RPMI8226 (cell line): ENCODE measurements around the gene JUN.
A peak's percentile ranks its signal among the peaks of the same experiment; 100 is the strongest.

Source experiments
- DNase-seq: peaks from one replicate; pipeline ENCODE4 v3.0.0-alpha.2; 2015

The JUN gene

DNA sequence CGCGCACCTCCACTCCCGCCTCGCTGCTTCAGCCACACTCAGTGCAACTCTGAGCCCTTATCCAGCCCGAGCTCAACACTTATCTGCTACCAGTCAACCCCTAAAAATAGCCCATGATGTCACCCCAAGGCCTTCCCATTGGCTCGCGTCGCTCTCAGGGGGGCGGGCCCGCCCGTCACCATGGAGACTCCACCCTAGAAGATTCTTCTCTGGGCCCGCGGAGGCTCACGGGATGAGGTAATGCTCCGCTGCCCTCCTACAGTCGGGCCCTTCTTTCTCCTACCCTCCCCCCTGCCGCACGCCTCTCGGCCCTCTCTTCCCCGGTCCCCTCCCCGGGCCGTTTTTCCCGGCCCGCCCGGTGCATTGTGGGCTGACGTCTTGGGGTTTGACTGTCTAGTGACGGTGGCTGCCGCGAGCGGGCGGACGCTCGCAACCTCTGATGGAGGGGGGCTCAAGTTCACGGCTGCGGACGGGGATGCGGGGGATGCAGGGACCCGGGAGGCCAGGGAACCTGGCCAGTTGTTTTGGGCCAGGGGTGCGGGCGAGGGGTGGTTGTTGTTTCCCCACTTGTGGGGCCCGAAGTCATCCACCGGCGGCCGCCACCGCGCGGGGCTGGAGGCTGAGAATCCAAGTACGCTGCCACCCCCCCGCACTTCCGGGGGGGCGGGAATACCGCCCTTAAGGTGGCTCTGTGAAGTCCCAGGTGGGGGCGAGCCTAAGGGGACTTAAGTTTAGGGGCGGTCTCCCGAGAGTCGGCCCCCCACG lies at the start of gene JUN:
Gene JUN, minus strand, starts transcription at position 55 of the 765 bp plus-strand sequence. CDS start 977 bp downstream, outside the sequence.
- DNase-seq, result peak; percentile 100

DNA sequence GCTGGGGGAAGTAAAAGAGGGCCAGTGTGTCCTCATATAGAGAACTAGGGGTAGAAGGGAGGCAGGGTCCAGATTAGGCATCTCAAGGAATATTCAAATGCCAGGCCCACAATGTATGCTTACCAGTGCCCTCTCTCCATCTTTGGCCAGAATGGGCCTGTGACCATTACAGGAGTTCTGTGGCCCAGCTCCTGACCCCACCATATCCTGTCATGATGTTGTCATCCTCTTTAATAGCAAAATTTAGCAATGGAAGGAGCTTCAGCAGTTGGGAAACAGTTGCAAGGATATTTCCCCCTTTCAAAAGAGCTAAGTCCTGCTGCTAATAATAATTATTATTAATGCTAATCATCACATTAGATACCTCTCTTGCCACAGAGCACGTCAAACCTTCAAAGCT lies 49.3 kb upstream of the JUN start:
- DNase-seq, result no peak

DNA sequence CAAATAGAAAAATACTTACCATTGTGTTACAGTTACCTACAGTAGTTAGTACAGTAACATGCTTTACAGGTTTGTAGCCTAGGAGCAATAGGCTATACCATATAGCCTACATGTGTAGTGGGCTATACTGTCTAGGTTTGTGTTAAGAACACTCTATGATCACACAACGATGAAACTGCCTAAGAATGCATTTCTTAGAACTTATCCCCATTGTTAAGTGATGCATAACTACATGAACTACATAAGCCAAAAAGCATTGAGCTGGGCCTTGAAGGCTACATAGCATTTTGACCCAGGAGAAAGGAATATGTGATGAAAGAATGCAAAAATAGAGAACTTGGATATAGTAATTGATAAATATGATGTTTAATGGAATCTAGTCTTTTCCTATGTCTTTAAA lies 46.4 kb upstream of the JUN start:
- no peak for DNase-seq

DNA sequence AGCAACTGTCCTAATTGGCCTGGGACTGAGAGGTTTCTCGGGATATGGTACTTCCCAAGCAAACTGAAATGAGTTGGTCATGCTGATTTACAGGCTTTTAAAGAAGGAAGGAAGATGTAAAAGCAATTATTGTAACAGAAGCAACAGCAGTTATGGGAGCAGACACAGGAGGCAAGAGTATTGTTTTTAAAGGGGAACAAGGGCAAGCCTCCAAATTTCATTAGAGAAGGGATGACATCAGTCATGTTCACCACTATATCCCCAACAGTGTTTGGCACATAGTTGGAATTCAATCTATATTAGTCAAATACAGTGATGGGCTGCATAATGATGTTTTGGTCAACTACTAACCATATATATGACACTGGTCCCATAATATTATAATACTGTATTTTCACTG lies 46.0 kb upstream of the JUN start:
- DNase-seq, result no peak

DNA sequence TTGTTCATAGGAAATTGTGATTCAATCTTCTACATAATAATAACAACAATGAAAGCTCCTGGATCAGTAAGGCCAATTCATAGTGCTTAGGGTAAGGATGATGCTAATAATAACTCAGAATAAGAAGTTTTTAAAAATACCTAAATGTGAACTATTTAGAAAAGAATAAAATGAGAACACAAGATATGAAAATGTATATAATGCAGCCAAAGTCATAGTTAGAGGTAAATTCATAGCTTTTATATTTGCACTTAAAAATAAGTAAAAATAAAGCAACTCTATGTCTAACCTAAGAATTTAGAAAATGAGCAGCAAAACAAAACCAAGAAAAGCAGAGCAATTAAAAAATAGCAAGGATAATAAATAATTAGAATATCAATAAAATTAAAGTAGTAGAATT lies 43.5 kb upstream of the JUN start:
- no peak for DNase-seq

DNA sequence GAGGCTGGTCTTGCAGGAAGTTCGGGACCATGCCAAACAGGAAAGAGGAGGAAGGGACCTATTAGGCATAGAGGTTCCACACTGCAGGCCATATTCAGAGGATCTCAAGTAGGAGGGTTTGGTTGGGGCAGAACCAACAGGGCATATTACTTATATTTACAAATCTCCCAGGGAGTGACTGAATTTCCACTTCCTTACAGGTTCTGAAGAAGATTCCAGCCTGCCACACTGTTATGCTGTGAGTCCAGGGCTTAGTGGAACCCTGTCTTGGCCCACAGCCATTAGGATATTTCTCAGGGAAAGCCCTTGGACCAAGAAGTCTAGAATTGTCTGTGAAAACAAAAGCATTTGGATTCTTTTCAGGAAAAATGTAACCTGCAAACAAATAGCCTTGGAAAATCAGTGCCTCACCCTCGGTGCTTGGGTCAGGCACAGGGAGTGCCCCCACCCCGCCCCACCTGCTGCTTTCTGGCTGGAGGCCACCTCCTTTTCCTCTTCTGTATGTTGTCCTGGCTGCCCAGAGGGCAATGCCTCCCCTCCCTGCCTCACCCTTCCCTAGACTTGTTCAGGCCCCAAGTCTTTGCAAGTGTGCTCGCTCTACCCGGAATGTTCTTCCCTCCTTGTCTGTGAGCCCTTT lies 41.0 kb upstream of the JUN start:
- no peak for DNase-seq

DNA sequence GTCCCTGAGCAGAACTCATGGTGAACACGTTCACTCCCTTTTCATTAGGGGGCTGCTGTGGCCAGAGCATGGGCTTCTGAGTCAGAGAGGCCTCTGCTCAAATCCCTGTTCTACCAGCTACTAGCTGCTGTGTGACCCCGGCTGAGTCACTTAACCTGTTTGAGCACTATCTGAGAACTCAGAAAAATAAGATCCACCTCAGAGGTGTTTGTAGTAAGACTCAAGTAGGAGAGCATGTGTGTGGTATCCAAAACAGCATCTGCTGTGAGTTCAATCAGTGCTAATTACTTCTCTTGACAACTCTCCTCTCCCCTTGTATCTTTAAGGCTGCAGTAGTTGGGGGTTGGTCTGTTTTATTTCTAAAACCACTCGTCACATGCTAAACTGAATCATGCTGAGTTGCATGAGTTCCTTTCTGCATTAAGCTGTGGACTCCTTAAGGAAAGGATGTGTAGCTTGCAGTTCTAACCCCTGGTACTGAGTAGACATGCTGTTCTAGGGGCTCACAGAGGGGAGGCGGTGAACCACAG lies 39.7 kb upstream of the JUN start:
- DNase-seq, result no peak

DNA sequence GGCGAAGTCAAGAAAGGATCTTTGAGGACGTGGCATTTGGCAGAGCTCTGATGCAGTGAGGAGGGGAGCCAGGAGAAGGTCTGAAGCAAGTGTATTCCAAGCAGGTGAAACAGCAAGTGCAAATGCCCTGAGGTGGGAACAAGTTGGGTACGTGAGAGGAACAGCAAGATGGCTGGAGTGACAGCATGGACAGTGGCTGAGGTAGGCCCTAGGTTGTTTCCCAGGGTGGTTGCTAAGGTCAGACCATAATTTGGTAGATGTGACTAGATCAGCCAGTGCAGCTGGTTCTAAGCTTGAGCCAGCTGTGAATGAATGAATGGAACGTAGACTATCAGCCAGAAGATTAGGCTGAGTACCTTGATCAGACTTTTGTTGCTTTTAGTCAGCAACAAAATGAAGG lies 37.5 kb upstream of the JUN start:
- no peak for DNase-seq

DNA sequence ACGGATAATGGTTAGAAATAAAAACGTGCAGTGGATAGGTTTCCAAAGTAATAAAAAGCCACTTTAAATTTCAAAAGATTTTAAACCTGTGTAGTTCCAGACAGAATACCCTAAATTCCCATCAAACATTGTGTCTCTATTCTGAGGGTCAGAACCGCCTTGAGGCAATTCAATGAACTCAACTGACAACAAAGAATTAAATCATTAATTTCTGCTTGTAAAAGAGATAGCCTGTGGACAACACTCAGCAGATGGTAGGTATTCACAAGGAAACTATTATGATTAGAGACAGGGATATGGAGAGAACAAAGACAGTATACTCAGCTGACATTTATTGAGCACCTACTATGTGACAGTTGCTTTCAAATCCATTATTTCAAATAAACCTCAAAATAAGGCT lies 35.1 kb upstream of the JUN start:
- no peak for DNase-seq

DNA sequence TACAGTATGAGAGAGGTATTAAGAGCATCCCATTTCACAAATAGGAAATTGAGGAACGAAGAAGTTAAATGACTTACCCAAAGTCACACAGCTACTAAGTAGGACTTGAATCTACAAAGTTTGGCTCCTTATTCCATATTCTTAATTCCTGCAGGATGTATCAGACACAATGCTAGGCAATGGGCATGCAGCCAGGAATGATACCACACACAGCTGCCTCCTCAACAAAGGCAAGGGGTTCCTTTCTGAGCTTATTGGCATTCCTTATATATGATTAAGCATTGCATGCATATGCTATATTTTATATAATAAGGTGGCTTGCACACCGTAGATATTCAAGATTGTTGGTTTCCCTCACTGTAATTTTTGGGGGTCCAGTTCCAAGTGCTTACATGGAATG lies 34.2 kb upstream of the JUN start:
- DNase-seq, result no peak

DNA sequence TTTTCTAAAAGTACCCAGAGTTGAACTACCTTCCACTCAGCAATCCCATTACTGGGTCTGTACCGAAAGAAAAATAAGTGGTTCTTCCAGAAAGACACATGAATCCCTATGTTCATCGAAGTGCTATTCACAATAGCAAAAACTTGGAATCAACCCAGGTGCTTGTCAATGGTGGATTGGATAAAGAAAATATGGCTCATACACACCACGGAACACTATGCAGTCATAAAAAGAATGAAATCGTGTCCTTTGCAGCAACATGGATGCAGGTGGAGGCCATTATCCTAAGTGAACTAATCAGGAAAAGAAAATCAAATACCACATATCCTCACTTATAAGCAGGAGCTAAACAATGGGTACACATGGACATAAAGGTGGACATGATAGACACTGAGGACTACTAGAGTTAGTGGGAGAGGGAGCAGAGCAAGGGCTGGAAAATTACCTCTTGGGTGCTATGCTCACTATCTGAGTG lies 32.9 kb upstream of the JUN start:
- DNase-seq, result no peak

DNA sequence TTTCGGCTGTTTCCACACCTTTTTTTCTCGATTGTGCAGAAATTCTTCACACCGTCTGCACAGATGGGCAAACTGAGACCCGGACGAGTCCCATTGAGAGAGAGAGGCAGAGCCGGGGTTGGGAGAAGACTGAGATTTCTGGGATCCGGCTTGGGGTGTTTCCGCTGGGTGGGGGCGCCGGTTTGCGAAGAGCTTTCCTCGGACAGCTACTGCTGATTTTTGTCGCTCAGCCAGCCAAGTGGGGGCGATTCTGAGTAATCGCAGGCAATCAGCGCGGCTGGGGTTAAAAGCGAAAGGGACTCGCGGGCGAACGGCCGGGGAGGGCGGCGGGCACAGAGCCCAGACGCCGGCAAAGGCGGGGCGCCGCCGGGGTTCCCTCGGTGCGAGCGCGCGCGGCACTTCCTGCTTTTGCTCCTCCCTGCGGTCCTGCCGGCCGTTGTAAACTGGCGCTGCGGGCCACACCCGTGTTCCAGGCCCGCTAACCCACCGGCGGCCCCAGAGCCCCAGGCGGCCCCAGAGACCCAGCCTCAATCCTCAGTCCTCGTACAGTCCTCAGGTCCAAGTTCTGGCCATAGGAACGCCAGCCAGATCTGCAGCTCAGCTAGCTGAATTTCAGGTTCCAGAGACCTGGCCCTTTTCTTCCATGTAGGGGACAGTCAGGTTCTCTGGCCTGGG lies 32.4 kb upstream of the JUN start:
- peak; percentile 95 for DNase-seq

DNA sequence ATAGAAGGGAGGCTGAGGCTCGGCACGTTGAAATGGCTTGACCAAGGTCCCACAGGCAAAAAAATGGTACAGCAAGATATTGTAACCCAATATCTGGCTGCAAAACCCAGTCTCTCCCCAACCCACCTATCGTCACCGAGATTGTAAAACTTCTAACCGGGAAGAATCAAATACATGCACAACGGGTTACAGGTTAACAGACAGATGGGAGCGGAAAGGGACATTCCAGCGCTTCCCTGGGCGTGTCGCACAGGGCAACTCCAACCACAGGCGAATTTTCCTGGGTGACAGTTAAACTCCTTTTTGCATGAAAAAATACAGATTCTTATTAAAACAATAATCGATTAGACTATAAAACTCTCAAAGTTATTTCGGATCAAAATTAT lies 31.8 kb upstream of the JUN start:
- DNase-seq, result peak; percentile 41

DNA sequence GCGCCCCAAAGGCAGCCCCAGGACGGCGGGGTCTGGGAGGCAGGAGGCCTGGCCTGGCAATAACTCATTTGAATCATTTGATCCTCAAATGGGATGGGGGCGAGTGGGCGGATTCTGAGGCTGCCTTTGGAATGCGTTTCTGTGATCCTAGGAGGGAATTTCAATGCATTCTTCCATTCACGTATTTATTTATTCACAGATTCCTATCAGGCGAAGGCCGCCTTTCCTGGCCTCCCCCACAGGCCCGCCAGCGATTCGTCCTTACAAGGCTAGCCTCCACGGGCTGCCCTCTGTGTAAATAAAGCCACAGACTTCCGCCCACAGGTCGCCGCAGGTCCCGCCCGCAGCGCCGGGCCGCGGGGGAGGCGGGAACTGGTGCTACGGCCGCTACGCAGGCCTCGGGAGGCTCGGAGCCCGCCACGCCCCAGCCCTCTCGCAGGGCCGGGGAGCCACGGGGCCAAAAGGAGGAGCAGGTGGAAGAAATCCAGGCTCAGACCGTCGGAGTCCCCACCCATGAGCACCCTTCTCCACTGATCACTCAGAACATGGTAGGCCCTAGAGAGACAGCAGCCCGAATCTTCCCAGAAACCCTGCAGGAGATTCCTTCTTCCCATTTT lies 31.3 kb upstream of the JUN start:
- DNase-seq, result peak; percentile 84

DNA sequence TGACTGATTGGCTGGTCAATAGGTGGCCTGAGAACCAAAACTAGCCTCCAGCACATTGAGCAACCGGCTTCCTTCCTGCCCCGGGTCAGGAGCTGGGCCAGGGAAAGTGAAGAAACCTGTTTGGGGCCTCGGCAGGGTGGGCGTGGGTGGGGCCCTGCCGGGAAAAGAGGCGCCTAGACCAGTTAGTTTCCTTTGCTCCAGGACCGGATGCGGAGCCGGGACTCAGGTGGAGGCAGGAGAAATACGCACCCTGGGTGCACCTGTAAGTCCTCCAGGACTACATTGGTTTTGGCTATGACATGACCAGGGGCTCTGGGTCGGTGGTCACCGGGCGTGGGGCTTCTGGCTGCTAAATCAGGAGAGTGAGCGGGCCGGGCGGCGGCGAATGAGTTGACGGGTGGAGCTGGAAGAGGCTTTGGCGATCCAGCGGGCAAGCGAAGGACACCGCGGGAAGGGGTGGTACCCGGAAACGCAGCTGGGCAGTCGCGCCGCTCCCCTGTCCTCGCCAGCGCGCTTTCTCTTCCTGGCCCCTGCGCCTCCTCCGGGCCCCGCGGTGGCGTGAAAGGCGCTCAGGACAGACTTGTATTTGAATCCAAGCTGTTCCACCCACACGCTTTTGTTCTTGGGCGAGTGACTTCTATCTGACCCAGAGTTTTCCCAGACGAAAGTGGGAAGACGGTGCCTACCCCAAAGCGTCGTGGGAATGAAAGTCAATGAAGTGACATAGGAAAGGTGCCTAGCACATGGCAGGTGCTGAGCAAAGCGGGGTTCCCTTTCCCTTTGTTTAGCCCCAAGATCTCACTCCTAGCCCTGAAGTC lies 30.6 kb upstream of the JUN start:
- no peak for DNase-seq

DNA sequence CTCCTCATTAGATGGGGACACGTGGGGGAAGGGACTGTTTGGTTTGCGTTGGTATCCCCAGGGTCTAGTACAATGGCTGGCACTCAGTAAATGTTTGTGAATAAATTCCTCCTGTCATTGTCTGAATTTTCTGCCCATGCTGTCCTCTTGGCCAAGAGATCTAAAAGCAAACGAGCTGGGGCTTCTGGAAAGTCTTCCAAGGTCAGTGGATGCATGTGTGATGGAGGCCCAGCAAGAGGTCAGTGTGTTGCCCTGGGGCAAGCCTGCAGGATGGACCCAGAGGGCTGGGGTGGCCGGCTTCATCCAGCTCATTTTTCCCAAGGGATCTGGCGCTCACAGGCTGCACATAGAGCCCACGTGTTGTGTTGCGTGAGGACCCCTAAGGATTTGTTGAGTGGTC lies 30.0 kb upstream of the JUN start:
- no peak for DNase-seq

DNA sequence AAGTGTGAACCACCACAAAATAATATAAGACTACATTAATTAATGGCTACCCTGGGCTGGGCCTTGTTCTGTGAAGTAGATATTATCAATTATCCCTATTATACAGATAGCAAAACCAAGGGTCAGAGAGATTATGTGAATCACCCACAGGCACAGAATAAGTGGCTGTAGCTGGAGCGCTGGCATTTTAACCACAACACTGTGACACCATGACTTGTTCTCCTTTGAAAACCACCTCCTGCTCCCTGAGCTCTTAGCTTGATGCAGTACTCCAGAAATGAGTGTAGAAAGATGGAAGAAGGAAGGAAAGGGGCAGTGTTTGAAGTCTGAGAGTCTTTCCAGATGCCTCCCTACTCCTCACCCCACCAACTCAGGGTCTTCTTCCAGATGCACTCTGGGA lies 29.5 kb upstream of the JUN start:
- DNase-seq, result no peak

DNA sequence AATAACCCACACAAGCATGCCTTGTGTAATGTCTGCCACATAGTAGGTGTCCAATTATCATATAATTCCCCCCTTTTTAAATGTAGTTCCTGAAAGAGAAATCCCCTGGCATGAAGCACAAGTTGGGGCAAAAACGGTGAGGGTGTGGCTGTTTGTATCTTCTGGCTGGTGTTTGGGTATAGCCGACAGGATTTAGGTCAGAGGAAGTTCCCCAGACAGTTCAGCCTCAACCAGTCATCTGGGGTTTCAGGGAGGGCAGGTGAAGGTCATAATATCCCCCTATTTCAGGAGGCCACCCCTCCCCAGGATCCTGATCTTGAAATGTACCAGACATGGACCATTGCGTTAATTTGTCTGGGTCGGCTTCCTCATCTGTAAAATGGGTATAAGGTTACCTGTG lies 29.1 kb upstream of the JUN start:
- DNase-seq, result no peak

DNA sequence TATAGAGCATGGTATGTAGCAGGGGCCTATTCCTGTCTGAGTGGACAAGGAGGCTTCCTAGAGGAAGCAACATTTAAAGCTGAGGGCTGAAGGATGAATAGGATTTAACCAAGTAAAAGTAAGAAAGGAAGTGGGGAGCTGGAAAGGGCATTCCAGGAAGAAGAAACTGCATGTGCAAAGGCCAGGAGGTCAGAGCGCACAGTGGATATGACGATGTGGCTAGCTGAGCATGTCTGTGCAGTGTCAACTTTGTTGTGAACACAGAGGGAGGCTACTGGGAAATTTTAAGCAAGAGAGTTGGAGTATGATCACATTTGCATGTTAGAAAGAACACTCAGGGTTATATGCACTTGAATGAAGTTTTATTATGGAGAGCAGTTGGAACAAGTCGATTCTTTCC lies 28.6 kb upstream of the JUN start:
- DNase-seq, result no peak

DNA sequence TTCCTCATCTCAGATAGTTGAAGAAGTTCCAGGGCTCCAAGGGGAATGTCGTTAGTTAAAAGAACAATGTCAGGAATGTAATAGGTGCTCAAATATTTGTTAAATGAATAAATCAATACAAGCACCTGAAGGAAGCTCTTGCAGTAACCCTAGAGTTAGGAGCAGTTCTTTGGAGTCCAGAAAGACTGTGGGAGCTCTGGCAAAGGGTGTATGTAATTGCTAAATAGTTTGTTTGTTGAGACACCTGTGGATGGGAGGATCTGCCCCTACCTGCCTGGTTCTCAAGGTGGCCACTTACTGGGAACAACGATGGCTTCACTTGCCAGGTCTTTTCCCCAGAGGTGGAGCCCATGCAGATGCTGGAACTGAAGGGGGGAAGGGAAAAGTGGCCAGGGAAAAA lies 27.5 kb upstream of the JUN start:
- DNase-seq, result no peak

DNA sequence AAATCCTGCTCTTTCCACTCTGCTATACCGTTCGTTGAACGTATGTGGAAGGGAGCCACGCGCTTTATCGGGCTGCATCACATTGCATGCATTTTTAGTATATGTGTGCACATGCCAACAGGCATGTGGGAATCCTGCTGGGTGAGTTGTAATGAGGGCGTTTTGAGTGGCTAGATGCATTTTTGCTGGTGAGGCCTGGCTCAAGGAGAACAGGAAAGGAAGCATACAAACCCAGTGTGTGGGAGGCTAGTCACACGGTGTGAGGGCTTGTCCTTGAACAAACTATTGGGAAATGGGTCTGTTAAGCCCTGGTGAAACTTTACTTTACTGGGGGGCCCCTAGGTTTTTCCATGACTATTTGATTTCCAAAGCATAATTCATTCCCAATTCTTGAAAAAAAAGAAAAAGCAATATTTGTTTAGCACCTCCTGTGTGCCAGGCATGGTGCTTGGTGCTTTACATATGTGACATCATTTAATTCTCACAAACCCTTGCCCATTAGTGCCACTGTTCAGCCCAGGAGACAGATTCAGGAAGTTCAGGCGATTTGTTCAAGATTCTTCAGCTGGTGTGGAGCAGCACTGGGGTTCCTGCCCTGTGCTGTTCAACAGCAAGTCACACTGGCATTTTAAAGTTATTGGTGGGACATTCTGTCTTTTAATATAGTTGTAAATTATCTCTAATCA lies 25.6 kb upstream of the JUN start:
- no peak for DNase-seq

DNA sequence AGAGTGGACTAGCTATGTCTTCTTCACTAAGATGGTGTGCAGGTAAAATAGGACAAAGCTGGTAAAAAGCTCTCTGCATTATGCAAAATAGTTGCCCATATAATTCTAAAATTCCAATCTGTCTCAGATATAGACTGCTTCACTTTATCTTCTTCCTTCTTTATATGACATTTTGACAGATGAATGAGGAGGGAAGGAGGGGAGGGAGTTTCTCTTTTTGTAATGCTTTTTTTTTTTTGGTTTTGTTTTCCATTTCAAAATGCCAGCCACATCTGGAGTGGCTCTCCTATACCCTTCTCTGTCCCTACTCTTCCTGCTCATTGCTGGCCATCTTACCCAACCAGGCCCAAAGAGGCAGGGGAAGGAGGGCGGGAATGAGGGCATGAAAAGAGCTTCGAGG lies 24.2 kb upstream of the JUN start:
- DNase-seq, result no peak
